D341Med (cell line): ENCODE data around the gene PYGL.
"Not testable (repeated sequence)": the region's sequence is repeated elsewhere in the genome, so short reads cannot be mapped to it uniquely, and the experiment has no call there.

Source experiments
- DNase-seq: peaks from one replicate; pipeline ENCODE4 v3.0.0; 2012; ENCODE audit warnings: low spot score

PYGL gene

DNA sequence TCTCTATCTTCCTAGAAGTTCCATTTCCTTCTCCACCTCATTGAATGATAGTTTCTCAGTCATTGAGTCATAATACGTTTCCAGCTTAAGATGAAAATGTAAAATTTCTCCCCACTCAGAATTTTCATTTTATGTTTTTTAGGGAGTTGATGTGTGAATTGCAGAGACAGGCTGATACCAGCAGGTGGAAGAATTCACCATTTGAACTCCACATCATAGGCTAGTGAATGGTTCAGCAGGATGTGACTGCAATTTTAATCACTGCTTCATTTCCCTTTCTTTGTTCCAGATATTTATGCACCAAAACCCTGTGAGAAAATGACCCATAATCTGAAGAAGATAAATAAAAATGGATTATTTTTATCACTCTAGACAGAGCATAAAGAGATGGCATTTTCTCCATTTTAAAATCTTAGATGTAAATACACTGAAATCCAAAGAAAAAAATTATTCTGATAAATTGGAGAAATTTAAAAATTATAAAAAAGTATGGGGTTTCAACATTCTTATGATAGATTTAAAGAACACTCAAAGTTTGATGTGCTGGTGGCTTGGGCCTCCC is 10.6 kb upstream of the PYGL start:
- DNase-seq, result no peak

DNA sequence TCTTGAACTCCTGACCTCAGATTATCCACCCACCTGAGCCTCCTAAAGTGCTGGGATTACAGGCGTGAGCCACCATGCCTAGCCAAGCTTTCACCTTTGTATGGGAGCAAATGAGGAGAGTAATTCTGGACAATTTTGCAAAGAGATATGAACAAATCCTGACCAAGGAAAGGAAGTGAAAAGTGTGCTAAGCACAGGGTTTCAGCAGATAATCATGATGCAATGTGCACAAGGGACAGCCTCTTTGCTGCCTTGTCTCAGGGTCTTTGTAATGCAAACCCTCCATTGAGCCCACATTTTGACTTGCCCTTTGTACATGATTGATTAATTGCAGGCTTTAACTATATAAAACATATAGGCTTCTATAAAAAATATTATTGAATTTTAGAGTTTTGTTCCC is 9.2 kb upstream of the PYGL start:
- DNase-seq, result no peak

DNA sequence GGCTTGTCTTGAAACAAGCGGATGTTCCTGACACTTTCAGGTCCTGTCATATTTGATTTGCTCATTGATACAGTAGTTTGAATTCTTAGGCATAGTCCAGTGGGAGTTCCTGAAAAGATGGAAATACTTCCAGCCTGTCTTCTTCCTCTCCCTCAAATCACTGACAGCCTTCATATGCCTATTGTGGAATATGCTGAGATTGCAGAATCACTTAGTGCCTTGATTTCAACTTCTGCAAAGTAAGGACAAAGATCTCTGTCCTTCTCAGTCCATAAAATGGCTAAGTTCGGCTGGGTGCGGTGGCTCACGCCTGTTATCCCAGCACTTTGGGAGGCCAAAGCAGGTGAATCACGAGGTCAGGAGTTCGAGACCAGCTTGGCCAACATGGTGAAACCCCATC is 6.7 kb upstream of the PYGL start:
- no peak for DNase-seq

DNA sequence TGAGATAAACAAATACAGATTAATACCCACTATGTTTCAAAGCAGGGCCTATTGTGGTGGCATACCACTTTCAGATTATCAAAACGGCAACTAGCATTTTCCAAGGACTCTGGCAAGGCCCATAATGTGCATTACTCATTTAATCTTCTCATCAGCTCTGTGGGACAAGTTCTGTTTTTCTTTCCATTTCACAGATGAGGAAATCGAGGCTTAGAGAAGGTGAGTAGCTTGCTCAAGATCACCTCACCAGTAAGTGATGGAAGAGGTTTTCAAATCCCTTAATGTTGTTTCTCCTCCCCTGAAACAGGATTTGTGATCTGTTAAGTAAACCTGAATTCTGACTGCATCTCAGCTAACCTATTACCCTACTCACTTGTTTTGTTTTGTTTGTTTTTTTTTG is 3.9 kb upstream of the PYGL start:
- no peak for DNase-seq

DNA sequence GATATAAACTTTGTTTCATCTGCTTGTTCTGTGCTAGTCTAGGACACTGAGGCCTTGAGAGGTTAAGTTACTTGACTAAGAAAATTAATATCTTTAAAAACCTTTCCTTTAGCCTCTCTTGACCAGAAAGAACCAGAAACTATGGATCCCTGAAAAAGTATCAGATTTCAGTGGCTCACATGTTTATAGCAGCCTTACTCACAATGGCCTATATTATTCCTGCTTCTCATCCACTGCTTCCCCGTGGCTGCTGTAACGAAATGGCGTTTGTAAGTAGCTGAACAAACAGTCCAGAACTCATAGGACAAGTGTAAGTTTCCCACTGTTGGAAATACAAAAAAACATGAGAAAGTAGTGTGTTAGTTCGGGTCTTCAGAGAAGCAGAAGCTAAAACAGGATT is 3.2 kb upstream of the PYGL start:
- DNase-seq, result no peak

DNA sequence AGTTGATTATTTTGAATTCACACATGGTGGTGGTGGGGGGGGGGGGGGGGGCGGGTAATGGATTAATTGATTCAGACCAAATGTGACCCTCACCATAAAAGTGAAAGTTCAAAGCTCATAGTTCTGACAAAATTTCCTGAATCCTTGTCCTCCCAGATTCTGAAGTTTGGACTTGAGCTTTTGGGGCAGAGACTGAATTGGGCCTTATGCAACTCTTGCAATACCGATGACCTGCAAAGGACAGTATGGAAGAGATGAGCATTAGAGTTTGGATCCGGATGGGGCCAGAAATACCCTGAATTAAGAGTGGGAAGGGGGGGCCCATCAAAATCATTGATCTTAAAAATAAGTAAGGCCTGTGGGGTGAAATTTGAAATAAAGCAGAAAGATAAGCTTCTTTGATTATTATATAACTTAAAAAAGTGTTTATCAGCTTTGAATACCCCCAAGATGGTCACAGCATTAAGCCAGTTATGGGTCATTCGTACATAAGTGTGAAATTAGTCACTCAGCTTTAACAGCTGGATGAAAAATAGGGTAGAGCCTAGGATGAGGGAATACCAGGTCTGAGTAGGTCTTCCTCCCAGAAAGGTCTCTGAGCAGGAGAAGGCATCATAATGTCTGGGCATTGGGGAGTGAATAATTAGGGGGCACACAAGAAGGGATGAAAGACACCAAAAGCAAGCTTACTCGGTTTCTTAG is 2.1 kb upstream of the PYGL start:
- DNase-seq, result no peak

DNA sequence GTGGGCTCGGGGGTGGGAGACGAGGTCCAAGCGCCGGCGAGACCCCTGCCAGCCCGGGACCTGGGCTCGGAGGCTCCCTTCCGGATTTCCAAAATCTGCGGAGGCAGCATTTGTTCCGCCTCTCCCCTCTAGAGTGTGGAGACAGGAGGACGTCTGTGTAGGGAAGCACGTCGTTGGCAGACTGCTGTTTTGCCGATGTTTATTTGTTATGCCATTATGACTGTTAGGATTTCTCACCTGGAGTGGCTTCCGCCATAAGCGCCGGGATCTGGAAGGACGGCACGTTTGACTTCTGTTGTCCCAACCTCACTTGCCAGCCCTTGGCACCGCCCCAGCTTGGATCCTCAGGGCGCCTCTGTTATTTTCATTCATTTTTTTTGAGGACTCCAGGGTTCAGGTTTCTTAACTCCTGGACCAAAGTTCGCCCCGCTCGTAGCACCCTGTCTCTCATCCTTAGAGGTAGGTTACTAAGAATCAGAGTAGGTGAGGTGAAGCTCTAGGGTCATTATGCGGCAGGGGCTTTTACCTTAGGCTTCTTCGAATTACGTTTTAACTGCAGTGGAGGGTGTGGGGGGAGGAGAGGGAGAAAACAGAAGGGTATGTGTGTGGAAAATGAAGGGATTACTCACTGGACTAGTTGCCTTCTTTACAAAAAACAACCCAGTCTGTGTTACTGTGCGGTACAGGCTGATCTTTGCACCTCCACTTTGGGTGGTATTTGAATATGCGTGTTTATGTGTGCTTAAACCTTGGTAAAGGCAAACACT is 547 bp upstream of the PYGL start:
- no peak for DNase-seq

DNA sequence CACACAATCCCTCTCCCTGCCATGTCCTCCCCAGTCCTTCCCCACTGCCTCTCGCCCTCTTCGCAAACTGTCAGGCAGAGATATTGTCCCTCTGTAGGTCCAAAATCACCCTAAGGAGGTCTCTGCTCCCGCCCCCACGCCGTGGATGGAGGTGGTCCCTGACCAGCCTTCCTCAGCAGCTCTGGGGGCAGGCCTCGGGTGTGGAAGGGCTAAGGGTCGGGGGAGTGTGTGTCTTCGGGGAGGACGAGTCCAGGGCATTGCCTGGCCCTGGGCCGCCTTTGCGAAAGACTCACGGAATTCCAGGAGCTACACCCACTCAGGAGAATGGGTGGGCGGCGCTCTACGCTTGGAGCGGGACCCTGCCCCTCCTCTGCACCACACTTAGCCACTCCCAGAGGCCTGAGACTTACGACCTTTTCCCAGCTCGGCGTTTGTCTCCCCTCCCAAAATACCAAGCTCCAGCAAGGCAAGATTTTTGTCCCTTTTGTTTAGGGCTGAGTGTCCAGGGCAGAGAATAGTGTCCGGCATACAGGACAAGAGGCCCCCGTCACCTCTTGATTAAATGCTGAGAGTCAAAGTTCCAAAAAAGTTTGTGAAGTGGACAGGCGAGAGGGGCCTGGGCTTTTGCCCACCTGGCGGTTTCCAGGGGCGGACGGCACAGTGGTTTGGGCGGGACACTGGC is 881 bp downstream of the PYGL start:
- no peak for DNase-seq

DNA sequence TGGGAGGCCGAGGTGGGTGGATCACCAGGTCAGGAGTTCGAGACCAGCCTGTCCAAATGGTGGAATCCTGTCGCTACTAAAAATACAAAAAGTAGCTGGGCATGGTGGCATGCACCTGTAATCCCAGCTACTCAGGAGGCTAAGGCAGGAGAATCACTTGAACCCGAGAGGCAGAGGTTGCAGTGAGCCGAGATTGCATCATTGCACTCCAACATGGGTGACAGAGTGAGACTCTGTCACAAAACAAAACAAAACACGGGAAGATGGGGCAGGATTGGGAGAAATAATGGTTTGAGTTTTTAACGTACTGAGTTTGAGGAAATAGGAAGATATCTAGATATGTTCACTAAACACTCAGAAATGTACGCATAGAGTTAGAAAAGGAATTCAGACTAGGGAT is 2.6 kb downstream of the PYGL start:
- not testable (repeated sequence) for DNase-seq

DNA sequence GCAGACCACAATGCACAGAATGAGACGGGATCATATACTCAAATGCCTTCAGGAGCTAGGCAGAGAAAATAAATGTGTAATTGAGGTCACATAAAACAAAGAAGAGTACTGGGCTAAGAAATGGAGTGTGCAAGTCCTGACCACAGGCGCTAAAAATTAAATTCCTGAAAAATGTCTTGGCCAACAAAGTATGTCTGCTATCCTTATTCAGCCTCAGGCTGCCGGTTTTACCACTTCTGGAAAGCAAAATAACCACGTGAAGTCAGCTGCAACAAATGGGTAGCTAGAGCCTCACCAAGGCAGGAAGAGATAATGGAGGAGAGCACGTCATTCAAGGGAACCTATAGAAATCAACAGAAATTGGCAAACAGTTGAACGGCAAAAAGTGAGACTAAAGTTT is 3.1 kb downstream of the PYGL start:
- no peak for DNase-seq

DNA sequence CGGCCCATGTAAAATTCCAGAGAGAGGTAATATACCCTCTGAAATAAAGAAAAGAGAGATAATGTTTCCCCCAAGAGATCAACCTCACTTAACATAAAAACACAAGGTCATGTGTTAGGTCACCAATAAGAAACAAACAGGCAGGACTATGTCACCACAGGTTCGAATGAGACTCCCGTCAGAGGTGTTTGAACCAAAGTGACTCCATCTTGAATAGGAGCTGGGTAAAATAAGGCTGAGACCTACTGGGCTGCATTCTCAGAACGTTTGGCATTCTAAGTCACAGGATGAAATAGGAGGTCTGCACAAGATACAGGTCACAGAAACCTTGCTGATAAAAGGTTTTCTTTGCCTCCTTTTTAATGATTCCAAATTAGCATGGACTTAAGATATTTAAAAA is 6.5 kb downstream of the PYGL start:
- DNase-seq, result no peak

DNA sequence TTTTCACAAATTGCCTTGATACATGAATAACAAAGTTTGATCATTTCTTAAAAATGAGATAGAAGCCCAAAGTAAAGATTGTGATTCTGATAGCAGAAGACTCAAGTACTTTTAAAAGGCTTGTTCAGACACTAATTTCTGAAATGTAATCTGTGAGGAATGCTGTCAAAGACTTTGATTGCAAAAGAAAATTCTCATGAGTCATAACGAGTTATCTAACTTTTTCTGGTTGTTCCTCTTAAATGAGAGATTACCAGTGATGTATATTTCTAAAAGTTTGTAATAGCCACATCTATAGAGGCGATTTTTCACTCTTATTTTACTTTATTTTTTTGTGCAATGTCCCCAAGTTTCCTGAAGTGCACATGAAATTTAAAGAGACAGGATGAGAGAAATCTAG is 7.0 kb downstream of the PYGL start:
- DNase-seq, result no peak

DNA sequence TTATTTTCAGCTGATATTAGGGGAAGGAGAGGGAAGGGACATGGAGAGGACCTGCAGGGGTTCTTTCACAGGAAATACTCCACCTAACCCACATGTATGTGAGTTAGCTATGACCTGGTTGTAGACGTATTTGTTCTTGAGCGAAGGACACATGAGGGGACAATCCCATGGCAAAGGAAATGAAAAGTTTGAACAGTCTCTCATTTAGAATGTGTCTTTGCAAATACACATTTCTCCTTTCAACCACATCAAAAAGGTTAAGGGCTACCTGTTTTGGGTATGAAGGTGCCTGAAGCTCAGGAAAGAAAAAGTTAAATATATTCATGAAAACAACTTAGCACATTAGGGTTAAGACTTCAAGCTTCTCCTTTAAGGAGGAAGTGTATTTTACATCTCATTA is 7.4 kb downstream of the PYGL start:
- DNase-seq, result no peak

DNA sequence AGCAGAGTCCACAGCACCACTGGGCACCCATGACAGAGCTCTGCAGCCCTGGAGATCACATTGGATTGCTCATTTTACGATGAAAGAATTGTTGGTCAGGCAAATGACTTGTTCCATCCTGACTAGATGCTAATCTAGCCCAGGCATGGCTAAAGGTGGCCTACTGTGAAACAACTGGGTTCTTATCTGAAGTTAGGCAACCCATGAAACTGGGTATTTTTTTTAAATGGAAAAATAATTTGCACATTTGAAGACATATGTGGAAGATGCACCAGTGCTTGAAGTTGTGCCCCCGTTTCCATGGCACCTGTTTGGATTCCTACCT is 8.3 kb downstream of the PYGL start:
- no peak for DNase-seq

DNA sequence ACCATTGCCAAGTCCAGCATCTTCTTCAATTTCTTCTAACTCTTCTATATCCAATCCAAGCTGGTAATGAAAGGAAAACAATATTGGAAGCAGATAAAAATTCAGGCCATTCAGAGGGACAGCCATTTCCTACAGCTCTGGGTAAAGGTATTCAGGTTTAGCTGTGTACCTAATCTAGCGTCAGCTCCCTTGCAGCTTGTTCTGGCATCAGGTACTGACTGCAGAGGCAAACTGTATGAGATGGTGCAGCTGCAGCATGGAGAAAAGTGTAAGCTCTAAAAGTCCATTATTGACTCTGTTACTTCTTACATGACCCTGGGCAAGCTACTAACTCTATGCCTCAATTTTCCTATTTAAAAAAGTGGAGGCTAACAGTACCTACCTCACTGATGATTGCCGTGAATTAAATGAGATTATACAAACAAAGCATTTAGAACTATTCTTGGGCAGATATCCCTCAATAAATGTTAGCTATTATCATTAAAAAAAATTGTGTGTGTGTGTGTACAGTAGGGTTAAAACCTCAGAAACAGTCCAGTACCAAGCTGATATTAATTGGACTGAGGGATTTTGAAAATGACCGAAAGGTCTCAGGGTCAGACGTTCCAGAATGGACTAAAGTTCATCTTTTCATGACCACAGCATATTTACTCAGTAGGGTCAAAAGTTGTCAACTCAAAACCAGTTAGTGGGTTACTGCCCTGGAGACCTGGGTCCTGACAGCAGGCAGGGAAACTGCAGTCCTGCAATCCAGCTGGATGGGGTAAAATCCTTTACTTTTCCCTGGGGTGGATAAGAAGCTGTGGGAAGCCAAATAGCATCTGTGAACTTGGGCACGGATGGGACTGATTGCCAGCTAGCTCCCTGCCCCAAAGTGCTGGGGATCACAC is 8.9 kb downstream of the PYGL start:
- DNase-seq, result no peak

DNA sequence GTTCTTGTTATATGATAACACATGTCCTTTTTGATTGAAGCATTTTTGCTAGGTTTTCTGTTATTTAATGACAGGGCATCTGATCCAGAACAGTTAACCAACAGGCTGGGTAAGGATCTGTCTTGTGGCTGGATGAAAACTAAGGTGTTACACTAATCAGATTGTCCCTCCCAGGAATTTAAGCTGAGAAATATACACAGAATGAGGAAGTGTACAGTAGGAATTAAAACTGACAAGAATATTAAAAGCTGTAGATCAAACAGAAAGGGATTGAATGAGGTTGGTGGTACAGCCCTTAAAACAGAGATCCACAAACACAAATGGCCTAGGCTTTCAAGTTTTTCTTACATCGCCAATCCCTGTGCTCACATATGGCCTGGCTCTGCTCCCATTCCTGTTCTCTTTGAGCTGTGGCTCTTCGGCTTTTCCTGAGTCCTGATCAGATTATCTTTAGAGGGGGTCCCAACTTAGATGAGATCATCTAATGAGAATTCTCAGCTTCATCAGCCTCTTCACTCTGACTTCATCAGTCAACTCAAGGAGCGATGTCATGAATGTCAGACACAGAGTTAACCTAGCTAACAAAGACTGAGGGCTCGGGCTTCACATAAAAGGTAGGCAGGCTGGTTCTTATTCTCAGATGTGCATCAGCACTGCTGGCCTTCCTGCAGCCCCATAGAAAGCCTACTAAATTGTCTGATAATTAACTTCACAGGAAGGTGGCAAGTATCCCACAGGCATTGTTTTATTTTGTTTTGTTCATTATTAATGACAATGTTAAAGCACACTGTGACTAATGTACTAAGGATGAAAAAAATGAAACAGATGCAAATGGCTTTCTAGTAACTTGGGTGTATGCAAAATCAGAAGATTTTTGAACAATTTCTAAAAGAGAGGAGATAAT is 11.4 kb downstream of the PYGL start:
- no peak for DNase-seq

DNA sequence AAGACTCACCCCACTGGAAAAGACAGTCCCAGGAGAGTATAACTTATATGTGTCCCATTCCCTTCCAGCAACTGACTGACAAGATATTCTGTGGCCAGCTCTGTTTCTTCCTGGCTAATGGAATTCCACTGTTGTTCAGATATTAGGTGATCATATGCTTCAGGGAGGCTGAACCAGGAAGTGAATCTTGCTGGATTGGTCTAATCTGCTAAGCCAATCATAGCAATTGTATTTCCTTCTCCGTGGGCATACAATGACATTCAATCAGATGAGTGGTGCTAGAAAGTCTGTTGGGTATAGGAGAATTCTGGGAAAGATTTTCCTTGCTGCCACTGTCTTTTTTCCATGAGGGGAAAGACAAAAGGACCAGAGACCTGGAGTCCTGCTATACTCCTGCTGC is 12.1 kb downstream of the PYGL start:
- no peak for DNase-seq

DNA sequence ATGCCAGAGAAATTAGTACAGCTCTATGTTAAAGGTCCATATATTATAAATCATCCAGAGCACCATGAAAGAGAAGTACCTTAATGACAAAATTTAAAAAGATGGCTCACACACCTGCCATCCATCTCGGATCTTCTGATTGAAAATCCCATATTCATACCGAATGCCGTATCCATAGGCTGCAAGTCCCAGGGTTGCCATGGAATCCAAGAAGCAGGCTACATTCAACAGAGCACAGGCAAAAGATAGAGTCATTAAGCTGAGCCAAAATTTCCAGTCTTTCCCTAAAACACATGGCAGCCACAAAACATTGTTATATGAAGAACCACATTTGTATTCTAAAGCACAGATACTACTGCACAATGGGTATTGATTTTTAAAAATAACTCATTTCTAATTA is 12.7 kb downstream of the PYGL start:
- no peak for DNase-seq

DNA sequence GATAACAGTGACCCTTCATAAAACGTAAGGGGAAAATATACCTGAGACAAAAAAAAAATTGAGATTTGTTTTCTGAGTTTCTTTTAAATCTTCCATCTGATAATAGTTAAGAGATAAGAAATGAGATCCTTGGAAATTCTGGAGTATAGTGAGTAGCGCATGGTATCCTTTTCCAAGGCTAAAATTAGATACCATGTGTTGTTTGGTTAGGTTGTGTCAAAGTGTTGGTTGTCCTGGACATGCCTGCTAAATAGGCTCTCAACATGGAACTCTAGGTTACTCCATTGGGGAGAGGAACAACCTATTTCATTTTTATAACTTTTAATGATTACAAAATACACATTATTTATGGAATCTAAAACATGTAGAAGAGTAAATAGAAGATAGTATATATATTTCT is 14.8 kb downstream of the PYGL start:
- no peak for DNase-seq

DNA sequence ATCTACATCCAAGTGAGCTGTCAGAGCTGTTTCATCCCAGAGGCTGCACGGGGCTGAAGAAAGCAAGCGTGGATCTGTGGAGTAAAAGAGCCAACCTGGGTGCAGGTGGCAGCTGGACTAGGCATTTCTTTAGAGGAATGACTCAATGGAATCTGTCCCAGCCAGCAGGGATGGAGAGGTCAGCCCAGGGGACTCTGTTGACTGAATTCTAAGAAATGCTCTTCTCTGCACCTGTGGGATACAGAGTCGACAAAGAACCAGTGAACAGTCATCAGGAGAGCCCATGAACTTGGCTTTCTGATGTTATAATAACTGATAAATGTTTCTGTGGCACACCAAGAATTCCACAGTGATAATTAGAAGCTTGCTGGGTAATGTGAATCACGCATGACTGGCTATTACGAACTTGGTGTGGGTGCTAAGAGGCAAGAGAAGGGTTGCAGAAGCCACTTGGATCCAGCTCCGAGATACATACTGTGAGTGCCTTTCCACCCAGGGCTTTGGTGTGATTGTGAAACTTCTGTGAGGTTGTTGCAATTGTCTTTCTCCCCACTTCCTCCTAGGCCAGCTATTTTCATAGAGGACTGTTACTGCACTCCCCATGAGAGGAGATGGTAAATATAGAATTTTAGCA is 16.2 kb downstream of the PYGL start:
- no peak for DNase-seq
